OCI-LY7 (cell line): ENCODE measurements around the gene WBP4. TPM values are rescaled to one million over a fixed set of nuclear protein-coding genes. Genes with fewer than 3 reads are reported as not detected.

ENCODE experiments used
- BruUV-seq: library from RNA; stranded (reverse); fragments of 400-500 nt; replicated peaks from 2 replicates; lab custom pipeline; 2021; lab: Mats Ljungman, UMichigan
- CTCF ChIA-PET: fragments of 300-600 bp; sonication (Branson Sonifier 250); formaldehyde crosslinking; loops from one replicate; lab custom pipeline; 2022; ENCODE audit warnings: antibody characterized with exemption; ENCODE audit not compliant: unreplicated experiment; lab: Charles Lee
- POLR2A ChIA-PET: fragments of 300-600 bp; sonication (Branson Sonifier 250); formaldehyde crosslinking; loops from one replicate; lab custom pipeline; 2022; ENCODE audit warnings: antibody characterized with exemption; lab: Charles Lee
- DNase-seq: peaks from one replicate; pipeline ENCODE4 v3.0.0-alpha.2; 2015; ENCODE audit warnings: low spot score
- H2AFZ ChIP-seq: fragments of 200-600 bp; sonication (generic), shearing (Covaris generic); 2 replicates; pipeline ENCODE4 v1.6.1; 2014; ENCODE audit warnings: mild to moderate bottlenecking, antibody characterized with exemption, low read length, moderate library complexity
- H3K27ac ChIP-seq: fragments of 200-600 bp; sonication (generic); 2 replicates; pipeline ENCODE4 v1.5.1; 2014; ENCODE audit warnings: mixed run types, low read depth, mild to moderate bottlenecking, moderate library complexity, low read length, inconsistent platforms; ENCODE audit not compliant: poor library complexity, severe bottlenecking
- H3K36me3 ChIP-seq: fragments of 200-600 bp; sonication (generic); 2 replicates; pipeline ENCODE4 v1.6.1; 2014; ENCODE audit warnings: mild to moderate bottlenecking, antibody characterized with exemption, low read length, moderate library complexity, mixed read lengths; ENCODE audit not compliant: insufficient read depth
- H3K4me1 ChIP-seq: fragments of 200-600 bp; sonication (generic); 2 replicates; pipeline ENCODE4 v1.5.1; 2014; ENCODE audit warnings: mild to moderate bottlenecking, low read length; ENCODE audit not compliant: insufficient read depth, poor library complexity, severe bottlenecking
- H3K4me2 ChIP-seq: fragments of 200-600 bp; sonication (generic); 2 replicates; pipeline ENCODE4 v1.6.1; 2014; ENCODE audit warnings: mild to moderate bottlenecking, low read length
- H3K4me3 ChIP-seq: fragments of 200-600 bp; sonication (generic); 2 replicates; pipeline ENCODE4 v1.5.1; 2014; ENCODE audit warnings: mild to moderate bottlenecking, low read depth, low read length; ENCODE audit not compliant: poor library complexity, severe bottlenecking
- H3K79me2 ChIP-seq: fragments of 200-600 bp; sonication (generic); 2 replicates; pipeline ENCODE4 v1.6.1; 2016; ENCODE audit warnings: low read depth, mild to moderate bottlenecking, low read length, moderate library complexity, mixed read lengths; ENCODE audit not compliant: insufficient read depth
- H3K9me2 ChIP-seq: fragments of 200-600 bp; sonication (generic); 2 replicates; pipeline ENCODE4 v1.6.1; 2016; ENCODE audit warnings: mild to moderate bottlenecking, low read length, mixed read lengths; ENCODE audit not compliant: insufficient read depth
- H3K9me3 ChIP-seq: fragments of 200-600 bp; sonication (generic); 2 replicates; pipeline ENCODE4 v1.6.1; 2014; ENCODE audit warnings: mild to moderate bottlenecking, mixed run types, low read length, mixed read lengths
- H4K20me1 ChIP-seq: fragments of 200-600 bp; sonication (generic); 2 replicates; pipeline ENCODE4 v1.6.1; 2014; ENCODE audit warnings: mild to moderate bottlenecking, antibody characterized with exemption, low read length, moderate library complexity, mixed read lengths; ENCODE audit not compliant: insufficient read depth
- EZH2phosphoT487 ChIP-seq: fragments of 200-600 bp; sonication (generic); IDR thresholded peaks from 2 replicates; pipeline ENCODE4 v1.6.1; 2018; ENCODE audit warnings: low read depth, borderline replicate concordance, mild to moderate bottlenecking, mixed run types, antibody characterized with exemption, low read length, moderate library complexity, mixed read lengths
- intact Hi-C: fragments of 100-400 bp; cut with micrococcal nuclease; formaldehyde crosslinking; loops from one replicate; pipeline ENCODE4 v1.10.0; 2022; ENCODE audit not compliant: unreplicated experiment
- total RNA-seq, 2 experiments: library from RNA; depleted of rRNA in 1 of 2; stranded (reverse); fragments of >200 nt in 1 of 2; shearing (Covaris generic) in 1 of 2; gene quantifications; 2 replicates each; pipeline ENCODE4 v1.2.3, GENCODE V29; 2014 to 2022
- TF ChIP-seq, protein P1 (sequence below): fragments of 200-600 bp; sonication (generic); conservative IDR thresholded peaks from 2 replicates; pipeline ENCODE4 v1.5.1; 2014; ENCODE audit warnings: mild to moderate bottlenecking, antibody characterized with exemption, low read length, moderate library complexity, mixed read lengths

The WBP4 gene
- total RNA-seq, 2 experiments from 2014 or later = 5.9 to 7.3 TPM

- Histone ChIP-seq H3K79me2 (peaks cover 100% of the 10 kb centered on the region), H4K20me1 (peaks cover 12% of the 10 kb centered on the region; the same call in 1 of the 2 replicates), H3K27ac (peak overlapping the region; percentile 94), H3K36me3 (peaks cover 58% of the 10 kb centered on the region), H2AFZ (no peak overlapping the region), H3K4me2 (peak overlapping the region; percentile 78), H3K9me2 (no peaks in the 10 kb centered on the region), H3K9me3 (no peaks in the 10 kb centered on the region; the same call in 1 of the 2 replicates), H3K4me1 (peaks cover 45% of the 10 kb centered on the region), H3K4me3 (peak overlapping the region; percentile 84)
- intact Hi-C loops = loop anchor here (1.0 kb wide), 2 partner anchors 13 to 36 kb away; no protein-coding TSS in a partner anchor
- ChIA-PET CTCF (interaction anchor here (0.6 kb wide), 1 partner anchor 11 kb away, joined by 3 read pairs; no protein-coding TSS in a partner anchor), POLR2A (interaction anchor here (0.8 to 8.5 kb wide), 13 partner anchors 11 to 248 kb away, joined by 3 to 152 read pairs (median 22); partner anchors contain the start of gene WBP4)
- BruUV-seq = no TSS peak
- peak; percentile 66 for DNase-seq
- no peak for TF ChIP-seq EZH2phosphoT487
- TF ChIP-seq, protein P1, sequence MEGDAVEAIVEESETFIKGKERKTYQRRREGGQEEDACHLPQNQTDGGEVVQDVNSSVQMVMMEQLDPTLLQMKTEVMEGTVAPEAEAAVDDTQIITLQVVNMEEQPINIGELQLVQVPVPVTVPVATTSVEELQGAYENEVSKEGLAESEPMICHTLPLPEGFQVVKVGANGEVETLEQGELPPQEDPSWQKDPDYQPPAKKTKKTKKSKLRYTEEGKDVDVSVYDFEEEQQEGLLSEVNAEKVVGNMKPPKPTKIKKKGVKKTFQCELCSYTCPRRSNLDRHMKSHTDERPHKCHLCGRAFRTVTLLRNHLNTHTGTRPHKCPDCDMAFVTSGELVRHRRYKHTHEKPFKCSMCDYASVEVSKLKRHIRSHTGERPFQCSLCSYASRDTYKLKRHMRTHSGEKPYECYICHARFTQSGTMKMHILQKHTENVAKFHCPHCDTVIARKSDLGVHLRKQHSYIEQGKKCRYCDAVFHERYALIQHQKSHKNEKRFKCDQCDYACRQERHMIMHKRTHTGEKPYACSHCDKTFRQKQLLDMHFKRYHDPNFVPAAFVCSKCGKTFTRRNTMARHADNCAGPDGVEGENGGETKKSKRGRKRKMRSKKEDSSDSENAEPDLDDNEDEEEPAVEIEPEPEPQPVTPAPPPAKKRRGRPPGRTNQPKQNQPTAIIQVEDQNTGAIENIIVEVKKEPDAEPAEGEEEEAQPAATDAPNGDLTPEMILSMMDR = no peak
Observed at GRCh38 chr13:41017817-41018601, 43.3 kb upstream of the WBP4 start.

GRCh38 chr13:41018602-41018948, 42.7 kb upstream of the WBP4 start:
- peaks cover 100% of the 10 kb centered on the region for H3K79me2 ChIP-seq
- DNase-seq = no peak
- H3K4me3 ChIP-seq = peak overlapping the region; percentile 84
- peak overlapping the region; percentile 78 for H3K4me2 ChIP-seq
- H2AFZ ChIP-seq = no peak overlapping the region
- H3K36me3 ChIP-seq = peaks cover 52% of the 10 kb centered on the region
- CTCF ChIA-PET = interaction anchor here (0.6 kb wide), 1 partner anchor 11 kb away, joined by 3 read pairs; no protein-coding TSS in a partner anchor
- H3K27ac ChIP-seq = peak overlapping the region; percentile 94
- BruUV-seq = TSS peak; percentile 73
- POLR2A ChIA-PET = interaction anchor here (0.6 to 8.5 kb wide), 14 partner anchors 11 to 258 kb away, joined by 3 to 152 read pairs (median 18); partner anchors contain the start of gene WBP4
- H3K4me1 ChIP-seq = peaks cover 46% of the 10 kb centered on the region
- intact Hi-C loops = no loop called here
- H4K20me1 ChIP-seq = peaks cover 9% of the 10 kb centered on the region; the same call in 1 of the 2 replicates
- no peaks in the 10 kb centered on the region for H3K9me2 ChIP-seq
- no peaks in the 10 kb centered on the region; the same call in 1 of the 2 replicates for H3K9me3 ChIP-seq
- TF ChIP-seq EZH2phosphoT487 = no peak
- TF ChIP-seq, protein P1 = no peak
